Fibroblast of villous mesenchyme (primary cell): Measurements from ENCODE around the gene LHX2. TPM values are rescaled to one million over a fixed set of nuclear protein-coding genes. Genes with fewer than 3 reads are reported as not detected.
A peak's percentile ranks its signal among the peaks of the same experiment; 100 is the strongest.

Experiments
- DNase-seq: peaks from one replicate; pipeline ENCODE4 v3.0.0-alpha.2; 2010; ENCODE audit warnings: low read depth
- H3K4me3 ChIP-seq: 2 replicates; pipeline ENCODE4 v1.5.1; 2011; ENCODE audit warnings: low read depth, mild to moderate bottlenecking, low read length
- CTCF ChIP-seq: IDR thresholded peaks from 2 replicates; pipeline ENCODE4 v1.5.1; 2012; ENCODE audit warnings: low read depth, mild to moderate bottlenecking, low read length; ENCODE audit not compliant: insufficient read depth
- total RNA-seq: library from RNA; depleted of rRNA; stranded (reverse); fragments of >200 nt; gene quantifications from 2 replicates; pipeline ENCODE4 v1.2.3, GENCODE V29; 2012

Gene LHX2
- total RNA-seq, 1 donor: not detected

GRCh38 chr9:124029617-124030016, 18.0 kb downstream of the LHX2 start:
- DNase-seq: no peak
- H3K4me3 ChIP-seq: no peak overlapping the region
- no peak for TF ChIP-seq CTCF

- DNase-seq: peak; percentile 41
- no peak for TF ChIP-seq CTCF
- H3K4me3 ChIP-seq: peak overlapping the region; percentile 43
Observed at GRCh38 chr9:124030969-124031451, 19.4 kb downstream of the LHX2 start.

- no peak for TF ChIP-seq CTCF
- no peak for DNase-seq
- H3K4me3 ChIP-seq: no peak overlapping the region
Observed at GRCh38 chr9:124032247-124032646, 20.7 kb downstream of the LHX2 start.

GRCh38 chr9:124033348-124033747, 21.8 kb downstream of the LHX2 start:
- no peak overlapping the region for H3K4me3 ChIP-seq
- TF ChIP-seq CTCF: no peak
- no peak for DNase-seq

GRCh38 chr9:124033967-124034366, 22.4 kb downstream of the LHX2 start:
- no peak for TF ChIP-seq CTCF
- DNase-seq: no peak
- H3K4me3 ChIP-seq: no peak overlapping the region

- H3K4me3 ChIP-seq: no peak overlapping the region
- DNase-seq: no peak
- TF ChIP-seq CTCF: no peak
Observed at GRCh38 chr9:124035001-124035650, 23.6 kb downstream of the LHX2 start.

- DNase-seq: no peak
- TF ChIP-seq CTCF: no peak
- no peak overlapping the region for H3K4me3 ChIP-seq
Observed at GRCh38 chr9:124036578-124036977, 25.0 kb downstream of the LHX2 start.
